Muscle layer of colon (tissue), 2 donors: ENCODE data around the gene RGR.

Experiments
- H3K27ac ChIP-seq: one replicate; pipeline ENCODE4 v1.7.0; 2013; ENCODE audit warnings: low read depth, mild to moderate bottlenecking, low read length, moderate library complexity
- H3K27me3 ChIP-seq, 2 donors: one replicate each; pipeline ENCODE4 v1.7.0; 2013; ENCODE audit warnings: low read length in 2 of 2, mild to moderate bottlenecking in 2 of 2; ENCODE audit not compliant: insufficient read depth in 2 of 2, control insufficient read depth in 1 of 2
- H3K36me3 ChIP-seq: one replicate; pipeline ENCODE4 v1.7.0; 2013; ENCODE audit warnings: mild to moderate bottlenecking, low read length; ENCODE audit not compliant: insufficient read depth
- H3K4me1 ChIP-seq: one replicate; pipeline ENCODE4 v1.7.0; 2013; ENCODE audit warnings: mild to moderate bottlenecking, low read length; ENCODE audit not compliant: insufficient read depth
- H3K4me3 ChIP-seq, 2 donors: one replicate each; pipeline ENCODE4 v1.7.0; 2013; ENCODE audit warnings: low read length in 2 of 2, low read depth in 1 of 2, mild to moderate bottlenecking in 1 of 2, moderate library complexity in 1 of 2
- H3K9ac ChIP-seq: one replicate; pipeline ENCODE4 v1.7.0; 2013; ENCODE audit warnings: low read length
- H3K9me3 ChIP-seq: one replicate; pipeline ENCODE4 v1.7.0; 2013; ENCODE audit warnings: mild to moderate bottlenecking, low read length
- donor health status: abdominal sarcoma.
- donor health status: Adenocarcinoma of cecum.

The RGR gene

DNA sequence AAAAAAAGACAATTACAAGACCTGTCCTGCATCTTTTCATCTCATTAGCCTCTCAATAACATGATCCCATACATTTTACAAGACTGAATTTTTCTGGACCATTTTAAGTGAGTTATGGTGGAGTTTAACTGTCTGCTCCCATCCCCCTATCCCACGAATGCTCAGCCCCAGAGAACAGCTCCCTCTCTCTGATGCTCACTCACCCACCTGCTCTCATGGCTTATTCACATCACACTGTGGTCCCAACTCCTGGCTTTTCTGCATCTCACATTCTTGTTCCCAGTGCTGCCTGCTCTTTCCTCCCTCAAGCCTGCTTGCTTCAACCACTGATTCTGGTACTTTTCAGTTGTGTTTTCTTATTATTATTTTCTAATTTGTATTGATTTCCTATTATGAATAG is 63.2 kb downstream of the RGR start:
- Histone ChIP-seq H3K27me3 (no peaks in the 10 kb centered on the region), H3K4me3 (no peak overlapping the region), H3K4me1 (no peaks in the 10 kb centered on the region), H3K9ac (no peak overlapping the region), H3K9me3 (no peaks in the 10 kb centered on the region), H3K36me3 (no peaks in the 10 kb centered on the region), H3K27ac (no peak overlapping the region)

DNA sequence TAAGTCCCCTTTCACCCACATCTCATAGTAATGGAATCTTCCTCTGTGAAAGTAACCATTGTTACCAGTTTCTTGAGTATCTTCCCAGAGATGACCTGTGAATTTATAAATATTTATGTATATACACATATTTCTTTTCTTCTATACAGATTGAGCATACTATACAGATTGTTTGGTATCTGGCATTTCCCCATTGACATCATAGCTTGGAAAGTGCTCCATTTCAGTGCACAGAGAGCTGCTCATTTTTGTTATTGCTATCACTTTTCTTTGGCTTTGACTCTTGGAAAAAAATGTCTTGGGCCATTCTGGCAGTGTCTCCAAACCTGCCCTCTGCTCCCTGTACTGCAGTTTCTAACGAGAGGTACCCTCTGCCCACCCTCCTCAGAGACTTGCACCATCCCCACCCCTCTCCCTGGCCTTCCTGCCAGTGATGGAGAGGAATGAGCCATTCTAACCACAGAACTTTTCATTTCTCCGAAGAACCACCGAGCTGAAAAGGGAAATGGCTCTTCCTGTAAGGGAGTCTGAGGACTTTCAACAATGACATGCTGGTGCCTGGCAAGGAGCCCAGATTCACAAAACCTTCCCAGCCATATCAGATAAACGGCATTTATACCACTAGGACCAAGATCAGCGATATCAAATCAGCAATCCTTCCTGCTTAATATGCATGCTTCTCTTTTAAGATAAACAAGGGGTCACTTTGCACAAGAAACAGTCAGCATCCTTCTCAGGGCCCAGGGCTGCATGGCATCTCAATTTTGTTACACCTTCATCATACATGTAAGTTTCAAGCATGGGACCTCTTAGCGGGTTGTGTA is 63.8 kb downstream of the RGR start:
- no peaks in the 10 kb centered on the region for H3K4me1 ChIP-seq
- H3K27ac ChIP-seq: no peak overlapping the region
- no peaks in the 10 kb centered on the region for H3K36me3 ChIP-seq
- no peaks in the 10 kb centered on the region for H3K9me3 ChIP-seq
- no peak overlapping the region for H3K9ac ChIP-seq
- H3K27me3 ChIP-seq: no peaks in the 10 kb centered on the region
- H3K4me3 ChIP-seq: no peak overlapping the region
